HEK293T (cell line): ENCODE results near the gene NEK10.

Experiments
- ARNT ChIP-seq: fragments of 450-650 bp; IDR thresholded peaks from 2 replicates; pipeline ENCODE4 v1.6.1; 2017; ENCODE audit warnings: mild to moderate bottlenecking
- BHLHE40 ChIP-seq: fragments of 450-650 bp; IDR thresholded peaks from 2 replicates; pipeline ENCODE4 v1.6.1; 2016; ENCODE audit warnings: mild to moderate bottlenecking, moderate library complexity, borderline replicate concordance
- ELF4 ChIP-seq: fragments of 450-650 bp; IDR thresholded peaks from 2 replicates; pipeline ENCODE4 v1.6.1; 2017; ENCODE audit warnings: antibody characterized with exemption
- FOXA1 ChIP-seq: fragments of 450-650 bp; IDR thresholded peaks from 2 replicates; pipeline ENCODE4 v1.6.1; 2016; ENCODE audit warnings: mild to moderate bottlenecking
- FOXK2 ChIP-seq: fragments of 450-650 bp; IDR thresholded peaks from 2 replicates; pipeline ENCODE4 v1.6.1; 2016; ENCODE audit warnings: mild to moderate bottlenecking
- FOXM1 ChIP-seq: fragments of 450-650 bp; IDR thresholded peaks from 2 replicates; pipeline ENCODE4 v1.6.1; 2017; ENCODE audit warnings: mild to moderate bottlenecking, borderline replicate concordance
- LEF1 ChIP-seq: fragments of 450-650 bp; IDR thresholded peaks from 2 replicates; pipeline ENCODE4 v1.6.1; 2017; ENCODE audit warnings: mild to moderate bottlenecking, borderline replicate concordance
- NFRKB ChIP-seq: fragments of 450-650 bp; IDR thresholded peaks from 2 replicates; pipeline ENCODE4 v1.6.1; 2016; ENCODE audit warnings: mild to moderate bottlenecking, moderate library complexity
- PKNOX1 ChIP-seq: fragments of 450-650 bp; IDR thresholded peaks from 2 replicates; pipeline ENCODE4 v1.6.1; 2016
- SP1 ChIP-seq: fragments of 450-650 bp; IDR thresholded peaks from 2 replicates; pipeline ENCODE4 v1.6.1; 2017
- SUZ12 ChIP-seq: fragments of 450-650 bp; IDR thresholded peaks from 2 replicates; pipeline ENCODE4 v1.6.1; 2016; ENCODE audit warnings: mild to moderate bottlenecking
- TARDBP ChIP-seq: fragments of 450-650 bp; IDR thresholded peaks from 2 replicates; pipeline ENCODE4 v1.6.1; 2016

GRCh38 chr3:27312044-27312668 is 57.0 kb downstream of the NEK10 start:
- TF ChIP-seq FOXA1 (no peak), SP1 (no peak), TARDBP (no peak), BHLHE40 (no peak), SUZ12 (no peak), LEF1 (no peak), FOXK2 (no peak), ARNT (no peak), FOXM1 (no peak), NFRKB (no peak), PKNOX1 (no peak), ELF4 (no peak)
